Raji (cell line): ENCODE measurements around the gene PUSL1.
A peak's percentile ranks its signal among the peaks of the same experiment; 100 is the strongest.

Experiments used
- POLR2A ChIP-seq: IDR thresholded peaks from 2 replicates; pipeline ENCODE4 v1.6.1; 2011; ENCODE audit warnings: low read depth, low read length, control low read depth; ENCODE audit not compliant: insufficient read depth

Gene PUSL1

GRCh38 chr1:1320666-1321448 is 12.5 kb downstream of the PUSL1 start:
- no peak for TF ChIP-seq POLR2A

DNA sequence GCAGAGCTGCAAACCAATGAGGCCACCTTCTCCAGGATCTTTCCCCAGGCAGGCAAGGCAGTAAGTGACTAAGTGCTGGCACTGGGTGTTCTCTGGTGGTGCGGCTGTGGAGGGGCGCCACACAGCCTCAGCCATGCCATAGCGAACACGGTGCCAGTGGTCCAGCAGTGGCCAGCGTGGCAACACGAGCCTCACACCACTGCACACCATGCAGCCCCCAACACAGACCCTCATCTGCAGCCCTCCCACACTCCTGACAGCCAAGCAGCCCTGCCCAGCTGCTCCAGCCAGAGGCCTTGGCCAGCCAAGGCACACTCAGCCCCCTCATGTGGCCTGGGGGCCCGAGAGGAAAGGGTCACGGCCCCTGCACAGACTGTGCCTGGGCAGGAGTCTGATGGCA is 13.1 kb downstream of the PUSL1 start:
- TF ChIP-seq POLR2A: no peak

GRCh38 chr1:1322418-1322817 is 14.0 kb downstream of the PUSL1 start:
- no peak for TF ChIP-seq POLR2A

DNA sequence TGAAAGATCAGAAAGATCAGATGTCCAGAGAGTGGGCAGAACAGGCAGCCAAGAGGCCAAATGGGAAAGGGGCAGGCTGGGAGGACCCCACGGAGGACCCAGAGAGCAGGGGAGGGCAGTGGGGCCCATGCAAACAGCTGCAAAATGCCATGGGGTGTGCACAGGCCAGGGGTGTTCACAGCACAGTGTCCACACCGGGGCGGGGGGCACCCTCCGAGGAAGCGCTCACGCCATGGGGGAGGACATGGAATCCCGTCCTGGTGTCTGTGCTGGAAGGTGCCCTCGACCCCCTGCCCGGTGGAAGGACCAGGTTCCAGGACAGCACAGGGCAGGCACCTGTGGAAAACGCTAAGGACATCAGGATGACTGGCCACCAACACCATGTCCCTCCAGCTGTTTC is 14.6 kb downstream of the PUSL1 start:
- no peak for TF ChIP-seq POLR2A

DNA sequence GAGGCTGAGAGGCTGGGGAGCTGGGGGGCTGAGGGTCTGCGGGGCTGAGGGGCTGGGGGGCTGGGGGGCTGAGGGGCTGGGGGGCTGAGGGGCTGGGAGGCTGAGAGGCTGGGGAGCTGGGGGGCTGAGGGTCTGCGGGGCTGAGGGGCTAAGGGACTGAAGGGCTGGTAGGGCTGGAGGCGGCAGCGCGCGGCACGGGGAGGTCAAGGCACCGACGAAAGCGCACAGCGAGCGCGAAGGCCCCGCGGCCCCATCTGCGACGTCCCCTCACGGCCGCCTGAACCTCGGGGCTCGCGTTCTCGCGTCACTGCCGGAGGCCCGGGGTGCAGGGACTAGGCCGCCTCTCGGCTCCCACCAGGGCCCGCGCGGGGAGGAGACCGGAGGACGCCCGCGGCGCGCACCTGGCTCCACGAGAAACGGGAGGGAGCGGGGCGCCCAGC is 15.7 kb downstream of the PUSL1 start:
- no peak for TF ChIP-seq POLR2A

DNA sequence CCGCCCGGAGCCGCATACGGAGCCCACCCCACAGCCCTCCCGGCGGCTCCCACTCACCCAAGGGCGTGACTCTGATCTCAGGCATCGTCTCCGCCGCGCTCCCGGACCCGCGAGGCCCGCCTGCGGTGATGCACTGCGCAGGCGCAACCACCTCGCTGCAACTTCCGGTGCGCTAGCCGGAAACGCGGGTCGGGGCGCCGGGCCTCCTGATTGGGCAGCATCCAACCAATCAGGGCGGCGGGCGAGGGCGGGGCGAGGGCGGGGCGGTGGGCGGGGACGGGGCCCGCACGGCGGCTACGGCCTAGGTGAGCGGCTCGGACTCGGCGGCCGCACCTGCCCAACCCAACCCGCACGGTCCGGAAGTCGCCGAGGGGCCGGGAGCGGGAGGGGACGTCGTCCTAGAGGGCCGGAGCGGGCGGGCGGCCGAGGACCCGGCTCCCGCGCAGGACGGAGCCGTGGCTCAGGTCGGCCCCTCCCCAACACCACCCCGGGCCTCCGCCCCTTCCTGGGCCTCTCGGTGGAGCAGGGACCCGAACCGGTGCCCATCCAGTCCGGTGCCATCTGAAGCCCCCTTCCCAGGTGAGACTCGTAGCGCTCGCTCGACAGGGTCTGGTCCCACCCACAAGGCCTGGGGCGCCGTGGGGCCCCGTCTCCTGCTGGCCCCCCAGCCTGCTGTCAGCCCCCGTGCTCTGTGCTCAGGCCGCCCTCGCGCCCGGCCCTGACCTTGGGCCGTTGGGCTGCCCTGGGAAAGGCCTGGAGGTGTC is 16.3 kb downstream of the PUSL1 start, which contains the start of the genes CPTP and INTS11:
Gene CPTP (plus strand): TSS at position 279 of the 764 bp plus-strand sequence. CDS start 2,109 bp downstream, outside the sequence.
Gene INTS11 (minus strand): TSS at position 137 of the 764 bp plus-strand sequence. CDS start 52 bp downstream, at position 85.
- TF ChIP-seq POLR2A: peak; percentile 95

- TF ChIP-seq POLR2A: no peak
These were observed 17.1 kb downstream of the PUSL1 start for GRCh38 chr1:1325288-1326074.

DNA sequence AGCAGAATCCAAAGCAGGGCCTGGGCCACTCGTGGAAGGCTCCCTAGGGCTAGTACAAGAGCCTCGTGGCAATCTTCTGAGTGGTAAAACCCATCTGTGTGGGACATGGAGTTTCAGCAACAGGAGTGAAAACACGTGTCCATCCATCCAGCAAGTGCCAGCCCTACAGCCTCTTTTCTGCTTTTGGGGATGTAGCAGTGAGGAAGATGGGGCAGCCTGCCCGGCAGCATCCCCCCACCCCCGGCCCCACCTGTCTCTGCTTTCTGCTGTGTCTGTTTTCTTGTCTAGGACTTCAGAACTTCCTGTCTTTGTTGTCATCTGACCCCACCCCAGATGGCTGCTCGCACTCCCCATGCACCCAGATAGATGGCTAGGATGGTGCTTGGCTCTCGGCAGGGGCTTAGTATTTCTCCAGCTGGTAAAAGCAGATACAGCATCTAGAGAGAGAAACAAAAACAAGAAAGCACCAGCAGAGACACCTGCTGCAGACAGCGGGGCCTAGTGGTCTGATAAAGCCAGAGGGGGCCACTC is 17.7 kb downstream of the PUSL1 start:
- no peak for TF ChIP-seq POLR2A

DNA sequence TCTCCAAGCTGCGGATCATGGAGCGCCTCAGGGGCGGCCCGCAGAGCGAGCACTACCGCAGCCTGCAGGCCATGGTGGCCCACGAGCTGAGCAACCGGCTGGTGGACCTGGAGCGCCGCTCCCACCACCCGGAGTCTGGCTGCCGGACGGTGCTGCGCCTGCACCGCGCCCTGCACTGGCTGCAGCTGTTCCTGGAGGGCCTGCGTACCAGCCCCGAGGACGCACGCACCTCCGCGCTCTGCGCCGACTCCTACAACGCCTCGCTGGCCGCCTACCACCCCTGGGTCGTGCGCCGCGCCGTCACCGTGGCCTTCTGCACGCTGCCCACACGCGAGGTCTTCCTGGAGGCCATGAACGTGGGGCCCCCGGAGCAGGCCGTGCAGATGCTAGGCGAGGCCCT is 18.9 kb downstream of the PUSL1 start:
- TF ChIP-seq POLR2A: no peak

- TF ChIP-seq POLR2A: no peak
These were observed 19.9 kb downstream of the PUSL1 start for GRCh38 chr1:1328254-1328653.

DNA sequence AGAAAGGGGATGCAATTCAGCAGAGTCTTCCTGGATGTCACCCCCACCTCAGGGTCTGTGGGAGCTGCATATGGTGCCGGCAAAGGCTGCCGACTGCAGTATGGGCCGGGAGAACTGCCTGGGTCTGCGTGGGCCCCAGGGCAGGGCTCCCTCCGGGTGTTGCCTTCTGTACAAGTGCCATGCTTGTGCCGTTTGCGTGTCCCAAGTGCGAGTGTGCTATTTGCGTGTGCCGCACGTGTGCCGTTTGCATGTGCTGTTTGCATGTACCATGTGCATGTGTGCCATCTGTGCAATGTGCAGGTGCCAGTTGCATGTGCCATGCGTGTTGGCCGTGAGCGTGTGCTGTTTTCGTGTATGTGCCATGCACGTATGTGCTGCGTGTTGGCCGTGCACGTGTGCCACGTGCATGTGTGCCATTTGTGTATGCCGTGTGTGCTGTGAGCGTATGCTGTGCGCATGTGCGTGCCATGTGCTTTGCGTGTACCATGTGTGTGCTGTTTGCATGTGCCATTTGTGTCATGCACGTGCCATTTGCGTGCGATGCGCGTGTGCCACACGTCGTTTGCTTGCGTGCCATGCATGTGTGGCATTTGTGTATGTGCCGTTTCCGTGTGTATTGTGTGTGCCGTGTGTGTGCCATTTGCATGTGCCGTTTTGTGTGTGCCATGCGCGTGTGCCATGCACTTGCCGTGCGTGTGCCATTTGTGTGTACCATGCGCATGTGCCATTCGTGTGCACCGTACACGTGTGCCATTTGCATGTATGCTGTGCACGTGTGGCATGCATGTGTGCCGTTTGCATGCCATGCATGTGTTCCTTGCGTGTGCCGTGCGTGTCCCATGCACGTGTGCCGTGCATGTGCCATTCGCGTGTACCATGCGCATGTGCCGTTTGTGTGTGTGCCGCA is 21.2 kb downstream of the PUSL1 start:
- TF ChIP-seq POLR2A: peak; percentile 44

- TF ChIP-seq POLR2A: peak; percentile 16; the same call in 1 of the 2 replicates
These were observed 22.1 kb downstream of the PUSL1 start for GRCh38 chr1:1330366-1331067.
